GM12878 (cell line): ENCODE measurements around the gene TSHZ3.

Experiments
- CHD1 ChIP-seq: IDR thresholded peaks from 2 replicates; pipeline ENCODE4 v1.6.1; 2012; ENCODE audit warnings: low read depth, low read length, improper control_type of control experiment
- CHD4 ChIP-seq: fragments of 200-600 bp; sonication (generic); IDR thresholded peaks from 2 replicates; pipeline ENCODE4 v1.6.1; 2016; ENCODE audit warnings: mild to moderate bottlenecking
- CREM ChIP-seq: IDR thresholded peaks from 2 replicates; pipeline ENCODE4 v1.6.1; 2014; ENCODE audit warnings: antibody characterized with exemption, low read depth
- RCOR1 ChIP-seq: conservative IDR thresholded peaks from 2 replicates; pipeline ENCODE4 v1.6.1; 2012; ENCODE audit warnings: low read depth, low read length, improper control_type of control experiment
- ZBED1 ChIP-seq: IDR thresholded peaks from 2 replicates; pipeline ENCODE4 v1.6.1; 2016; ENCODE audit warnings: borderline replicate concordance
- ZNF274 ChIP-seq: IDR thresholded peaks from one replicate; pipeline ENCODE4 v1.8.0; 2011; ENCODE audit not compliant: insufficient read length, insufficient read depth
- ZSCAN29 ChIP-seq: fragments of 450-650 bp; IDR thresholded peaks from 2 replicates; pipeline ENCODE4 v1.6.1; 2017; ENCODE audit warnings: mild to moderate bottlenecking, moderate library complexity
- TF ChIP-seq, protein P1 (sequence below): IDR thresholded peaks from 2 replicates; pipeline ENCODE4 v1.6.1; 2011; ENCODE audit warnings: low read depth, mild to moderate bottlenecking, low read length, moderate library complexity, borderline replicate concordance; ENCODE audit errors: extremely low read depth
- TF ChIP-seq, protein P2 (sequence below), 3 experiments: IDR thresholded peaks in 2 of 3; conservative IDR thresholded peaks in 1 of 3; 2 replicates each; pipeline ENCODE4 v1.5.1; 2011; ENCODE audit warnings: low read depth in 3 of 3, low read length in 3 of 3, mild to moderate bottlenecking in 3 of 3, control low read depth in 2 of 3, moderate library complexity in 2 of 3, inconsistent platforms in 1 of 3, mixed read lengths in 1 of 3; ENCODE audit not compliant: control insufficient read depth in 2 of 3, insufficient read depth in 1 of 3; ENCODE audit errors: extremely low read depth in 1 of 3
- TF ChIP-seq, protein P3 (sequence below): IDR thresholded peaks from 2 replicates; pipeline ENCODE4 v1.6.1; 2012; ENCODE audit warnings: low read length, inconsistent platforms
- TF ChIP-seq, protein P4 (sequence below): IDR thresholded peaks from 2 replicates; pipeline ENCODE4 v1.6.1; 2012; ENCODE audit warnings: mild to moderate bottlenecking, low read depth, low read length
- TF ChIP-seq, protein P5 (sequence below): IDR thresholded peaks from 2 replicates; pipeline ENCODE4 v1.6.1; 2012; ENCODE audit warnings: low read depth, low read length, improper control_type of control experiment

DNA sequence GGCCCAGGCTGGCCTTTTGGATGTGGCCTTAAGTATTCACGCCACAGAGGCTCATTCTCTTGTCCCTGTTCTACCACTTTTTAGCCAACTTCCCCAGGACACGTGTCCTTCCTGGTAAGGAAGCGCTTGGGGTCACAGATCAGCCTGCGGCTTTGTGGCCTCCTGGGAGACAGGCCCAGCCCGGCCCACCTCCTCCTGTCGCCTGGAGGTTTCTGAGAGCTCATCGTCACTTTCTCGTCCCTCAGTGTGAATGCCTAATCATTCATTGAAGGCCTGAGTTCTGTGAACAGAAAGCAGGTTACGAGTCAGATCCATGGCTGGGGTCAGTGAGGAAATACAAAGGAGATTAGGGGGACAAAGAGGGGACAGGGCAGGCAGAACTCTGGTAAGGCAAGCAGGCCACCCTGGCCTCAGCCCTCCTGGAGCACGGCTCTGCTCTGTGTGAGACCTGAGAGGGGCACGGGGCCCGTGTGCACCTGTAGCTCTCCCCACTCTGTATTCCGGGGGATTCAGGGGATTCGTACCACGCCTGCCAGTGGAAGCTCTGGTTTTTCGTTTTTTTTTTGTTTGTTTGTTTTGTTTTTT lies 38.6 kb upstream of the TSHZ3 start:
- TF ChIP-seq RCOR1 = no peak
- TF ChIP-seq, protein P1, sequence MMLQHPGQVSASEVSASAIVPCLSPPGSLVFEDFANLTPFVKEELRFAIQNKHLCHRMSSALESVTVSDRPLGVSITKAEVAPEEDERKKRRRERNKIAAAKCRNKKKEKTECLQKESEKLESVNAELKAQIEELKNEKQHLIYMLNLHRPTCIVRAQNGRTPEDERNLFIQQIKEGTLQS = no peak
- TF ChIP-seq ZNF274 = no peak
- TF ChIP-seq, protein P2, sequence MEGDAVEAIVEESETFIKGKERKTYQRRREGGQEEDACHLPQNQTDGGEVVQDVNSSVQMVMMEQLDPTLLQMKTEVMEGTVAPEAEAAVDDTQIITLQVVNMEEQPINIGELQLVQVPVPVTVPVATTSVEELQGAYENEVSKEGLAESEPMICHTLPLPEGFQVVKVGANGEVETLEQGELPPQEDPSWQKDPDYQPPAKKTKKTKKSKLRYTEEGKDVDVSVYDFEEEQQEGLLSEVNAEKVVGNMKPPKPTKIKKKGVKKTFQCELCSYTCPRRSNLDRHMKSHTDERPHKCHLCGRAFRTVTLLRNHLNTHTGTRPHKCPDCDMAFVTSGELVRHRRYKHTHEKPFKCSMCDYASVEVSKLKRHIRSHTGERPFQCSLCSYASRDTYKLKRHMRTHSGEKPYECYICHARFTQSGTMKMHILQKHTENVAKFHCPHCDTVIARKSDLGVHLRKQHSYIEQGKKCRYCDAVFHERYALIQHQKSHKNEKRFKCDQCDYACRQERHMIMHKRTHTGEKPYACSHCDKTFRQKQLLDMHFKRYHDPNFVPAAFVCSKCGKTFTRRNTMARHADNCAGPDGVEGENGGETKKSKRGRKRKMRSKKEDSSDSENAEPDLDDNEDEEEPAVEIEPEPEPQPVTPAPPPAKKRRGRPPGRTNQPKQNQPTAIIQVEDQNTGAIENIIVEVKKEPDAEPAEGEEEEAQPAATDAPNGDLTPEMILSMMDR (IDR thresholded peaks at IDR 0.05 in 2 of 3, conservative IDR thresholded peaks at IDR 0.05 in 1 of 3; ENCODE audit: control insufficient read depth in 2 of 3, extremely low read depth in 1 of 3, insufficient read depth in 1 of 3, low read depth in 3 of 3, low read length in 3 of 3) = no peak
- TF ChIP-seq CREM = no peak
- TF ChIP-seq, protein P3, sequence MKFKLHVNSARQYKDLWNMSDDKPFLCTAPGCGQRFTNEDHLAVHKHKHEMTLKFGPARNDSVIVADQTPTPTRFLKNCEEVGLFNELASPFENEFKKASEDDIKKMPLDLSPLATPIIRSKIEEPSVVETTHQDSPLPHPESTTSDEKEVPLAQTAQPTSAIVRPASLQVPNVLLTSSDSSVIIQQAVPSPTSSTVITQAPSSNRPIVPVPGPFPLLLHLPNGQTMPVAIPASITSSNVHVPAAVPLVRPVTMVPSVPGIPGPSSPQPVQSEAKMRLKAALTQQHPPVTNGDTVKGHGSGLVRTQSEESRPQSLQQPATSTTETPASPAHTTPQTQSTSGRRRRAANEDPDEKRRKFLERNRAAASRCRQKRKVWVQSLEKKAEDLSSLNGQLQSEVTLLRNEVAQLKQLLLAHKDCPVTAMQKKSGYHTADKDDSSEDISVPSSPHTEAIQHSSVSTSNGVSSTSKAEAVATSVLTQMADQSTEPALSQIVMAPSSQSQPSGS = no peak
- TF ChIP-seq CHD4 = no peak
- TF ChIP-seq, protein P4, sequence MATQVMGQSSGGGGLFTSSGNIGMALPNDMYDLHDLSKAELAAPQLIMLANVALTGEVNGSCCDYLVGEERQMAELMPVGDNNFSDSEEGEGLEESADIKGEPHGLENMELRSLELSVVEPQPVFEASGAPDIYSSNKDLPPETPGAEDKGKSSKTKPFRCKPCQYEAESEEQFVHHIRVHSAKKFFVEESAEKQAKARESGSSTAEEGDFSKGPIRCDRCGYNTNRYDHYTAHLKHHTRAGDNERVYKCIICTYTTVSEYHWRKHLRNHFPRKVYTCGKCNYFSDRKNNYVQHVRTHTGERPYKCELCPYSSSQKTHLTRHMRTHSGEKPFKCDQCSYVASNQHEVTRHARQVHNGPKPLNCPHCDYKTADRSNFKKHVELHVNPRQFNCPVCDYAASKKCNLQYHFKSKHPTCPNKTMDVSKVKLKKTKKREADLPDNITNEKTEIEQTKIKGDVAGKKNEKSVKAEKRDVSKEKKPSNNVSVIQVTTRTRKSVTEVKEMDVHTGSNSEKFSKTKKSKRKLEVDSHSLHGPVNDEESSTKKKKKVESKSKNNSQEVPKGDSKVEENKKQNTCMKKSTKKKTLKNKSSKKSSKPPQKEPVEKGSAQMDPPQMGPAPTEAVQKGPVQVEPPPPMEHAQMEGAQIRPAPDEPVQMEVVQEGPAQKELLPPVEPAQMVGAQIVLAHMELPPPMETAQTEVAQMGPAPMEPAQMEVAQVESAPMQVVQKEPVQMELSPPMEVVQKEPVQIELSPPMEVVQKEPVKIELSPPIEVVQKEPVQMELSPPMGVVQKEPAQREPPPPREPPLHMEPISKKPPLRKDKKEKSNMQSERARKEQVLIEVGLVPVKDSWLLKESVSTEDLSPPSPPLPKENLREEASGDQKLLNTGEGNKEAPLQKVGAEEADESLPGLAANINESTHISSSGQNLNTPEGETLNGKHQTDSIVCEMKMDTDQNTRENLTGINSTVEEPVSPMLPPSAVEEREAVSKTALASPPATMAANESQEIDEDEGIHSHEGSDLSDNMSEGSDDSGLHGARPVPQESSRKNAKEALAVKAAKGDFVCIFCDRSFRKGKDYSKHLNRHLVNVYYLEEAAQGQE = no peak
- TF ChIP-seq CHD1 = no peak
- no peak for TF ChIP-seq ZBED1
- TF ChIP-seq, protein P5, sequence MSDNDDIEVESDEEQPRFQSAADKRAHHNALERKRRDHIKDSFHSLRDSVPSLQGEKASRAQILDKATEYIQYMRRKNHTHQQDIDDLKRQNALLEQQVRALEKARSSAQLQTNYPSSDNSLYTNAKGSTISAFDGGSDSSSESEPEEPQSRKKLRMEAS = no peak
- TF ChIP-seq ZSCAN29 = no peak
